Activated CD4-positive, CD25-positive, alpha-beta regulatory T cell treated with anti-CD3 and anti-CD28 coated beads, Interleukin-2, amount 50 U/mL, for 24 hours (primary cell): Measurements from ENCODE around the gene EFHC2.
"Not testable (repeated sequence)": the region's sequence is repeated elsewhere in the genome, so short reads cannot be mapped to it uniquely, and the experiment has no call there.

ENCODE experiments used
- ATAC-seq, 2 donors: fragments of 150-1000 bp; cut with Tn5 transposase; one replicate each; pipeline ENCODE4 v1.10.0; 2021; ENCODE audit warnings: mild to moderate bottlenecking in 1 of 2, moderate library complexity in 1 of 2

Gene EFHC2

GRCh38 chrX:44228621-44229020 lies 114.9 kb downstream of the EFHC2 start:
- ATAC-seq, result no peak

DNA sequence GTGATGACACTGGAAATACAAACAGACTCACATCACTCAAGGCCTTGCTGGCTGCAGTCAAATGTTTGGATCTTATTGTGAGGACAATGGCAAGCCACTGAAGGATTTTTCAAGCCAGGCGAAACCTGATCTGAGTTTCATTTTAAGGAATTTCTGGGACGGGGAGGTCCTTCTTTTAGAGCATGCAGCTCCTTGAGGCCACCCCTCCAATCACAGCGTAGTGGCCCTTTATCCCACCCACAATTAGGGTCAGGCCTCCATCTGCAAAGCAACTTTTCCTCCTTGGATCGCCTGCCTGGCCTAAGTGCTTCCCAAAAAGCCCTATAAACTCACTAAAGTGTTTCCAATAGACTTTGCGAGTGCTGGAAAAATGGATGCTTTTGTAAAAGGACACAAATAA lies 115.5 kb downstream of the EFHC2 start:
- ATAC-seq, result no peak

DNA sequence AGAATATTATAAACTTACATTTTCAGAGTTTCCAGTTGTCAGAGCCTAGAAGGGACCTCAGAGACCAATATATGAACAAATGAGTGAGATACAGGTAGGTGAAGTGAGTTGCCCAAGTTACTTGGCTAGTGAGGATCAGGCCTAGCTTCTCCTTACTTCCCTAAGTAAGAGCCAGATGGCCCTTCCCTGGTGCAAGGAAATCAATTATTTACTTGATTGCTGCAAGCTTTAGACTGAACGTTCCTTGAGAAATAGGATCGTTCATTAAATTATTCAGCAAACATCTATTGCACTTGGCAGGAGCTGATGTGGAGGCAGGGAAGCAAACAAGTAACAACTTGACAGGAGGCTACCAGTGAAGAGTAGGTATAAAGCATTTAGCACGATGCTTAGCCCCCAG lies 117.8 kb downstream of the EFHC2 start:
- no peak for ATAC-seq

DNA sequence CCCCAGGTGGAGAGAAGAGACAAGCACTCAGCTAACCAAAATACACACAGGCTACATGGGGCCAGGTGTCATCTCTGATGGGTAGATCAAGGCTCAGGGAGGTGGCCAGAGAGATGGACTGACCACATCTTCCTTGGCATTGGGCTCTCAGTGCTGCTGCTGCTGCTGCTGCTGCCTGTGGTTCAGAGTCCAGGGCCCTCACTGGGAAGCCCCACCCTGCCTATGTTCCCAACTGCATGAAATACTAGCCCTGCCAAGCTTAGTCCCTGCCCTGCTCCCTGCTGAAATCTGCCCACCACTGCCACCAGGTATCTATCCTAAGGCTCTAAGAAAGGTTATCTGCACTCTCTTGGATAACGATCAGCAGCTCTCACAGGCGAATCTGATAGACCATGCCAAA lies 118.7 kb downstream of the EFHC2 start:
- ATAC-seq, result no peak

GRCh38 chrX:44223150-44223549 lies 120.3 kb downstream of the EFHC2 start:
- ATAC-seq, result no peak

GRCh38 chrX:44218465-44218864 lies 125.0 kb downstream of the EFHC2 start:
- no peak for ATAC-seq

DNA sequence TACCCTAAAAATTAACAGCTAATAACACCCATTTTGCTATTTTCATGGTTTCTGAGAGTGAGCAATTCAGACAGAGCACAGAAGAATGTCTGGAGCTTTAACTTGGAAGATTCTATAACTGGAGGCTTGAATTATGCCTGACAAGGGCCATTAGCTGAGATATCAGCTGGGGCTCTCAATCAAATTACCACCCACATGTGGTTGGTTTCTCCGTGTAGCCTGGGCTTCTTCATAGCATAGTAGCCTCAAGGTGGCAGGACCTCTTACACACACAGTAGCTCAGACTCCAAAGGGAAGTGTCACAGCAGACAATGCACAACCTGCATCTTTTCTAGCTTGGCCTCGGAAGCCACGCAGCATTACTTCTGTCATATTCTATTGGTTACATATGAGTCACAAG lies 127.3 kb downstream of the EFHC2 start:
- no peak for ATAC-seq

DNA sequence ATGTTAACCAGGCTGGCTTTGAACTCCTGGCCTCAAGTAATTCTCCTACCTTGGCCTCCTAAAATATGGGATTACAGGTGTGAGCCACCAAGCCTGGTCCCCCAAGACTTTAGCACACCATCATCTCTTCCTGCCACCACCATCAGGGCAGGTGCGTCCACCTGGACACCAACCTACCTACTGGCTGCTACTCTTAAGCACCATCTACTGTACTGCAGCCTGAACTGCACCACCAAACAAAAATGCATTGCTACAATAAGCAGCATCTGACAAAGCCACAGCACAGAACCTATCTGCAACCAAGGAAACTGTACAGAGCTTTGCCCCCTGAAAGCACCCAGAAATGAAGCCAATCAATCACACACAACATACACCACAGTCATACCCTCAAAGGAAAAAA lies 139.7 kb downstream of the EFHC2 start:
- ATAC-seq, result no peak

- ATAC-seq, result no peak
These were observed 140.9 kb downstream of the EFHC2 start for GRCh38 chrX:44202596-44202995.

DNA sequence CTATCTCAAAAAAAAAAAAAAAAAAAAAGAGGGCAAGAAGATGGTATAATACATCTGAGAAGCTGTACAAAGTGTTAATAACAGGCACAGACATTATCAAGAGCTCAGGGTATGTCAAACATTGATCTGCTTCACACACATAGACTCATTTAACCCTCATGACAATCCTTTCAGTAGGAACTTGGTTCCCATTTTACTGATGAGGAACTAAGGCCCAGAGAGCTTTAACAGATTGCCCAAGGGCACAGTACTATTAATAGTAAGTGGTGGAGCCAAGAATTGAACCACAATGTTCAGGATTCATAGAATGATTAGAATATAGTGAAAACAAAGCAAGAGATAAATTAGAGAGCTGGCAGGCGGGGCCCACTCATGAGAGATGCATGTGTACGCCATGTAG lies 154.4 kb downstream of the EFHC2 start:
- no peak for ATAC-seq

- ATAC-seq, result not testable (repeated sequence)
These were observed 155.6 kb downstream of the EFHC2 start for GRCh38 chrX:44187915-44188314.

DNA sequence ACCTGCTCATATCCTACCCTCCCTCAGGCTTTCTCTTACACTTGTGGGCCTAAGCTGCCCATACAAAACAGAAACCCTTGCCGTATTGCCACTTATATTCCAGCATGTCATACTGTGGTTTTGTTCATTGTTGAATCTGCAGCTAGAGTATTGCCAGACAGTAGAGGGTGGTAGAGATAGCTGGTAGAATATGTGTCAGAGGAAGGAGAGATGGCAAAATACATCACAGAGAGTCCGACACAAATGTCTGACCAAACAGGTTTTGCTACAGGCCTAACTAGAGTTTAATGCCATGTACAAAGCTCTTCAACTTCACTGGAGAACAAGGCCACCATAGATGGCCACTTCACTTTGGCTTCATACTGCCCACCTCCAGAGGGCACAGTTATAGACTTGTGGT lies 160.1 kb downstream of the EFHC2 start:
- no peak for ATAC-seq

DNA sequence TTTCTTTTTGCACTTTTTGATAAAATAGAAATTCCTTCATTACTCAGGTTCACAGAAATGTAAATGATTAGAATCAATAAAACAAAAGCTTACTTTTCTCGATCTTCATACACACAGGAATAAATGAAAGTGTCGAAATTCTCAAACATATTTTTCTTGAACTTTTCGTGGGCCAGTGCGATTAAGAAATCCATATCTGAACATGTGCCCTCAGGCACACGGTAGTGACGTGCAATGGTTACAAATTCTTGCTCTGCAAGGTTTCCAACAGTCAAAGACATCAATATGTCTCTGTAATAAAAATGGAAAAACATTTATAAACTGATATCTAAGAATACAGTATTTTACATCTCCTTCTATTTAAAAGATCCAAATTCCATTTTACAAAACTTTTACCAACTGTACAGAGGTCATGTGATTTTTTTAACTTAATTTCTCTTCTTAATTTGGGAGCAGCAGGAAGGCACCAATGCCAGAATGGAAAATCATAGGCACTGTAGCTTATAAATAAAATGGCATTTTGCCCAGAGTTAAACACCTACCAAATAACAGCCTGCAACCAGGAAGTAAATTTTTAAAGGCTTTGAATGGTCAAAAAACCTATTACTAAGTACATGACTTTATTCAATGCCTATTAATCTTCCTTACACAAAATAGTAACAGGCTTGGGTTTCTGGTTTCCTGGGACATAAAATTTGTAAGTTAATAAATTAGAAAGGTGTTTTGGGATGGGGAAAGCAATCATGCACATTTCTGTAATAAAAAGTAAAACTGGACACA lies 165.0 kb downstream of the EFHC2 start:
- no peak for ATAC-seq

DNA sequence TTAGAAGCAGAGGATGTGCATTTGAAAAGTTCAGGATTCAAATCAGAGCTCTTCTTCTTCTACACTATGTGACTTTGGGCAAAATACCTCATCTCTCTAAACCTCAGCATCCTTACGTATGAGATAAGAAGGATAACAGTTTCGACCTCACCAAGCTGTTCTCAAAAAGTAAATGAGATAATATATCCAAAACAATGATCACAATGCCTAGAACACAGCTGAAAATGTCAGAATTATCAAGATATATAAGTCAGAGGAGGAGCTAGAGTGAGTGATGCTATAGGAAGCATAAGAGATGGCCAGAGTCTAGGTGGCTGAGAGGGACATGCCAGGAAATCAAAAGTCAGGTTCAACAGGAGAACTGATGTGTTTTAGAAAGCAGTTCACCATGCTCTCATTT lies 168.0 kb downstream of the EFHC2 start:
- no peak for ATAC-seq

GRCh38 chrX:44174061-44174460 lies 169.4 kb downstream of the EFHC2 start:
- ATAC-seq, result no peak

DNA sequence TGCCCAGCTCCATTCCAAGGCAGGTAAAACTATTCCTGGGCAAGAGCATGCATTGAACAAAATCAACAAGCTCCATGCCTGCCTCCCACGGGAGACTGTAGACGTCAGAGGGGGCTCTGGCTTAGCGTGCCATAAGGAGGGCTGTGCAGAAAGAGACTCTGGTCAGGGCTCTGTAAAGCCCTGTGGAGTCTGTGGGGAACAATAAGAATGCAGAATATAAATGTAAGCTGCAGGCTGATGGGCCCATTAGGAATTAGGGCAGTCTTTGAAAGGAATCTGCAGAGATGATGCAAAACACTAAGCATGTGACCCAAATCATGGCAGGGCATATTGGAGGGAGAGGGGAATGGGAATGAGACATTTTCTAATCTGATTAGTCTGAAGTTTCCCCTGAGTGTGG lies 170.3 kb downstream of the EFHC2 start:
- no peak for ATAC-seq

DNA sequence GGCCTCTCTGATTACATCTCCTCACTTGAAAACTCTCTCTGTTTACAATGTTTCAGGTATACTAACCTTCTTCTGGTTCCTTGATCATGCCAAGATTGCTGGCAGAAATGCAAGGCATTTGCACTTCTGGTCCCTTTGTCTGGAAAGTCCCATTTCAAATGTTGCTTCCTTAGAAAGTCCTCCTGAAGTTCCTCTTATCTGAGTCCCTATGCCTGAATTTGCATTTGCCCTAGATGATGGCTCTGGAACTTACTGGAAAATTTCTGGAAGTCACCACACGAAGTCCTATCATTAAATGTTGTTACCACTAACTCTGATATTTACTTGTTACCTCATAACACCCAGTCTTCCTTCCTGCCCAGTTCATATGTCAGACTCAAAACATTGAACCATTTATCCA lies 176.4 kb downstream of the EFHC2 start:
- no peak for ATAC-seq

DNA sequence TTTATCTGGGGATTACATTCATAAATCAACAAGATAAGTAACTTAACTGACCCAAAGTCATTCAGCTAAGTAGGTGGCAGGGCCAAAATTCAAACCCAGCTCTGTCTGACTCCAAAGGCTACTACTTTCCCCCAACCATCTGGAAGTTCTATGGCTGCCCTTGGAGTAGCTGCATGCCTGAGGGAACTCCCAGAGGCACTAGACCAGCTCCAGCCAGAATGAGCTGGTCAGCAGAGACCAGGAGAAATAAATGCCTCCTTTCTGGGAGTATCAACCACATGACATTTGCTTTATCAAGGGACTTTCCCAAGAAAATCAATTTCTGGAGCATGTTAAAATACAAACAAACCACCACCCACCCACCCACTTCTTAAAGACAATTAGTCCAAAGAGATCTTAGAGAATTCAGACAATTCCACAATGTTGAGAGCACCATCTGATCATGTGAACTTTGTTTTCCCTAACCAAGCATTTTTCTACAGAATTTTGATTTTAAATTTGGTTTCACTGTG lies 180.5 kb downstream of the EFHC2 start:
- no peak for ATAC-seq

- no peak for ATAC-seq
These were observed 185.6 kb downstream of the EFHC2 start for GRCh38 chrX:44157858-44158257.

GRCh38 chrX:44157283-44157682 lies 186.2 kb downstream of the EFHC2 start:
- no peak for ATAC-seq

DNA sequence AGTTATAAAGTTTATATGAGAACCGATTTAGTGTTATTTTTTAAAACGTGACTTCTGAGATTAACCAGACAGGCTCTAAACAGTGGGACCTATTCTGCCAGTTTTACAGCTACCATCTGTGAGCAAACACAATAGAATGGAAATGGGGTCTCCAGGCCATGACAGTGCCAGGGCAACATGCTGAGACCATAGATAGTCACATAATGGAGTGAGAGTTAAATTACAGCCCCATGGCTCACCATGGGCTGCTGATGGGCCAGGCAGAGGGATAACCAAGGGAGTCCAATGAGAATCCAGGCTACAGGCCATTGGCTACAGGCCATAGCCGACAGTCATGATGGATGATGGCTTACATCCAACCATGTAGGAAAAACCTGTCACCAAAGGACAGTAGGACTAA lies 186.7 kb downstream of the EFHC2 start:
- no peak for ATAC-seq

DNA sequence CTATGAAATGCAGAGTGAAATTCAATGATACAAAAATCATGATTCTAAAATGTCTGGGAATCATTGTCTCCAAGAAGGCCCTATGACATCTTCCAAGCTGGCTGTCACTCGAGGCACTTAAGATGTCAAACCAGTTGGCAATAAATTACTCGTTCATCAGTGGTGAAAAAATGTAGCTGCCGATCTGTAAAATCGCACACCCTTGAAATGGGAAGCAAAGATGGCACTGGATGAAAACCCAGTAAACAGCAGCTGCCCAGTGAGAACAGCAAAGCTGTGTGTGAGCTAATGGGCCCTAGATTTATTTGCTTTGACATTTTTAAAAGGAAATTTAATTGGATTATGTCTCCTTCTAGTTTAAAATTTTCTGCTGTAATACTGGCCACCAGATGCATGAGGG lies 188.3 kb downstream of the EFHC2 start:
- no peak for ATAC-seq

DNA sequence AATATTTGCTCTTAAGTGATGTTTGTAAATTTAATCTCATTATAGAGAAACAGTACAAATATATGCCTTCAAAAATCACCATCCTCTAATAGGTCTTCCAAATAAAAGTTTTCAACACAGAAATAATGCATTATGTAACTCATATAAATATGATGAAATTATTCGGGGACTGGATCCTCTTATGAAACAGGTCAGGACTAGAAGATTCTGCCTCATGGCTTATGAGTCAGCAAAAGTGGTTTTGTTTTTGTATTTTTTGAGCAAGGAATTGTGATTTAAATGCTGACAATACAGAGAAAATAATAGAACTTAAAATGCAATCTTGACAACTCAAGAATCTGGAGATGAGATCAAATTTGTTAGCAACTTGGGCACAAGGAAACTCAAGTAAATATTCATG lies 190.6 kb downstream of the EFHC2 start:
- ATAC-seq, result no peak

- ATAC-seq, result no peak
These were observed 196.3 kb downstream of the EFHC2 start for GRCh38 chrX:44147130-44147529.
